HTR-8/SVneo (cell line): ENCODE results near the gene TPCN1.
"Not testable (repeated sequence)": the region's sequence is repeated elsewhere in the genome, so short reads cannot be mapped to it uniquely, and the experiment has no call there.

Source experiments
- DNase-seq: peaks from one replicate; pipeline ENCODE4 v3.0.0; 2011; ENCODE audit warnings: low spot score, mixed read lengths; ENCODE audit not compliant: insufficient read length
- FAIRE-seq: peaks from 2 replicates; lab custom pipeline; 2011; peaks lifted over from hg19 to GRCh38; lab: Jason Lieb, UNC

Gene TPCN1

GRCh38 chr12:113195598-113195997, 25.7 kb upstream of the TPCN1 start:
- no peak for FAIRE-seq
- no peak for DNase-seq

- no peak for DNase-seq
- FAIRE-seq, result no peak
These were observed 24.7 kb upstream of the TPCN1 start for GRCh38 chr12:113196582-113196981.

- FAIRE-seq, result no peak
- peak; percentile 80 for DNase-seq
These were observed 24.3 kb upstream of the TPCN1 start for GRCh38 chr12:113196990-113197389.

- FAIRE-seq (no peak), DNase-seq (no peak)
These were observed 23.7 kb upstream of the TPCN1 start for GRCh38 chr12:113197518-113198077.

GRCh38 chr12:113198296-113198695, 23.0 kb upstream of the TPCN1 start:
- FAIRE-seq, result no peak
- no peak for DNase-seq

GRCh38 chr12:113200021-113200797, 21.1 kb upstream of the TPCN1 start:
- DNase-seq (no peak), FAIRE-seq (no peak)

- FAIRE-seq (peak; percentile 33), DNase-seq (no peak)
These were observed 19.8 kb upstream of the TPCN1 start for GRCh38 chr12:113201187-113202177.

GRCh38 chr12:113202300-113203075, 18.8 kb upstream of the TPCN1 start:
- FAIRE-seq, result no peak
- DNase-seq, result no peak

- DNase-seq, result no peak
- no peak for FAIRE-seq
These were observed 17.2 kb upstream of the TPCN1 start for GRCh38 chr12:113203852-113204760.

GRCh38 chr12:113204804-113205203, 16.5 kb upstream of the TPCN1 start:
- DNase-seq (no peak), FAIRE-seq (no peak)

GRCh38 chr12:113206802-113207201, 14.5 kb upstream of the TPCN1 start:
- FAIRE-seq, DNase-seq: not testable (repeated sequence)

- no peak for DNase-seq
These were observed 13.6 kb upstream of the TPCN1 start for GRCh38 chr12:113207613-113208040.

GRCh38 chr12:113208041-113208934, 13.0 kb upstream of the TPCN1 start:
- FAIRE-seq, result no peak
- no peak for DNase-seq

More at GRCh38 chr12:113207613-113208040, 13.6 kb upstream of the TPCN1 start:
- FAIRE-seq, result no peak

GRCh38 chr12:113211160-113211559, 10.1 kb upstream of the TPCN1 start:
- FAIRE-seq (no peak), DNase-seq (no peak)

GRCh38 chr12:113214895-113215400, 6.3 kb upstream of the TPCN1 start:
- peak; percentile 86 for DNase-seq
- FAIRE-seq, result peak; percentile 69

- FAIRE-seq, result no peak
These were observed 5.2 kb upstream of the TPCN1 start for GRCh38 chr12:113216027-113216426.

GRCh38 chr12:113220593-113221180, 577 bp upstream of the TPCN1 start:
- no peak for FAIRE-seq
- DNase-seq, result no peak

More at GRCh38 chr12:113216027-113216426, 5.2 kb upstream of the TPCN1 start:
- no peak for DNase-seq
